ENCODE measurements around the gene PNMT. TPM values are rescaled to one million over a fixed set of nuclear protein-coding genes. Genes with fewer than 3 reads are reported as not detected.

Gene PNMT
- total RNA-seq, 1 donor: not detected

- Histone ChIP-seq H3K4me3 (ENCODE audit: low read length) (no peak overlapping the region), H3K27me3 (ENCODE audit: insufficient read depth, low read length) (no peaks in the 10 kb centered on the region), H3K4me1 (ENCODE audit: insufficient read depth, low read length) (peaks cover 24% of the 10 kb centered on the region), H3K9me3 (ENCODE audit: low read depth, low read length) (no peaks in the 10 kb centered on the region)
Observed at GRCh38 chr17:39658760-39659159, 9.5 kb upstream of the PNMT start.

GRCh38 chr17:39659279-39660010 lies 8.8 kb upstream of the PNMT start:
- Histone ChIP-seq H3K9me3 (ENCODE audit: low read depth, low read length) (no peaks in the 10 kb centered on the region), H3K4me3 (ENCODE audit: low read length) (no peak overlapping the region), H3K4me1 (ENCODE audit: insufficient read depth, low read length) (peaks cover 21% of the 10 kb centered on the region), H3K27me3 (ENCODE audit: insufficient read depth, low read length) (no peaks in the 10 kb centered on the region)

GRCh38 chr17:39660011-39660360 lies 8.3 kb upstream of the PNMT start:
- peaks cover 21% of the 10 kb centered on the region for H3K4me1 ChIP-seq (ENCODE audit: insufficient read depth, low read length)
- no peaks in the 10 kb centered on the region for H3K27me3 ChIP-seq (ENCODE audit: insufficient read depth, low read length)
- H3K4me3 ChIP-seq (ENCODE audit: low read length): no peak overlapping the region

GRCh38 chr17:39660397-39661385 lies 7.6 kb upstream of the PNMT start:
- Histone ChIP-seq H3K4me3 (ENCODE audit: low read length) (no peak overlapping the region), H3K9me3 (ENCODE audit: low read depth, low read length) (no peaks in the 10 kb centered on the region), H3K4me1 (ENCODE audit: insufficient read depth, low read length) (peaks cover 21% of the 10 kb centered on the region), H3K27me3 (ENCODE audit: insufficient read depth, low read length) (no peaks in the 10 kb centered on the region)

More at GRCh38 chr17:39660011-39660360, 8.3 kb upstream of the PNMT start:
- no peaks in the 10 kb centered on the region for H3K9me3 ChIP-seq (ENCODE audit: low read depth, low read length)

- no peak overlapping the region for H3K4me3 ChIP-seq (ENCODE audit: low read length)
- H3K9me3 ChIP-seq (ENCODE audit: low read depth, low read length): no peaks in the 10 kb centered on the region
- peaks cover 7% of the 10 kb centered on the region for H3K27me3 ChIP-seq (ENCODE audit: insufficient read depth, low read length)
- H3K4me1 ChIP-seq (ENCODE audit: insufficient read depth, low read length): peaks cover 23% of the 10 kb centered on the region
Observed at GRCh38 chr17:39661744-39662541, 6.3 kb upstream of the PNMT start.

- H3K27me3 ChIP-seq (ENCODE audit: insufficient read depth, low read length): peaks cover 13% of the 10 kb centered on the region
- no peak overlapping the region for H3K4me3 ChIP-seq (ENCODE audit: low read length)
- H3K4me1 ChIP-seq (ENCODE audit: insufficient read depth, low read length): peaks cover 30% of the 10 kb centered on the region
- no peaks in the 10 kb centered on the region for H3K9me3 ChIP-seq (ENCODE audit: low read depth, low read length)
Observed at GRCh38 chr17:39662551-39663339, 5.5 kb upstream of the PNMT start.

- Histone ChIP-seq H3K4me1 (ENCODE audit: insufficient read depth, low read length) (peaks cover 32% of the 10 kb centered on the region), H3K4me3 (ENCODE audit: low read length) (no peak overlapping the region), H3K9me3 (ENCODE audit: low read depth, low read length) (no peaks in the 10 kb centered on the region), H3K27me3 (ENCODE audit: insufficient read depth, low read length) (peaks cover 13% of the 10 kb centered on the region)
Observed at GRCh38 chr17:39663340-39663687, 4.9 kb upstream of the PNMT start.

- H3K4me3 ChIP-seq (ENCODE audit: low read length): no peak overlapping the region
- H3K4me1 ChIP-seq (ENCODE audit: insufficient read depth, low read length): peaks cover 31% of the 10 kb centered on the region
- no peaks in the 10 kb centered on the region for H3K9me3 ChIP-seq (ENCODE audit: low read depth, low read length)
- peaks cover 16% of the 10 kb centered on the region for H3K27me3 ChIP-seq (ENCODE audit: insufficient read depth, low read length)
Observed at GRCh38 chr17:39663688-39664580, 4.3 kb upstream of the PNMT start.

GRCh38 chr17:39664581-39665561 lies 3.4 kb upstream of the PNMT start, which contains the start of gene TCAP:
TSS of gene TCAP (plus strand) at chr17:39665349. CDS start at chr17:39665360, 11 bp downstream.
- peaks cover 23% of the 10 kb centered on the region for H3K4me1 ChIP-seq (ENCODE audit: insufficient read depth, low read length)

GRCh38 chr17:39665642-39666224 lies 2.5 kb upstream of the PNMT start:
- Histone ChIP-seq H3K27me3 (ENCODE audit: insufficient read depth, low read length) (peaks cover 21% of the 10 kb centered on the region), H3K4me1 (ENCODE audit: insufficient read depth, low read length) (peaks cover 17% of the 10 kb centered on the region), H3K9me3 (ENCODE audit: low read depth, low read length) (no peaks in the 10 kb centered on the region), H3K4me3 (ENCODE audit: low read length) (no peak overlapping the region)

More at GRCh38 chr17:39664581-39665561, 3.4 kb upstream of the PNMT start, which contains the start of gene TCAP:
- Histone ChIP-seq H3K27me3 (ENCODE audit: insufficient read depth, low read length) (peaks cover 21% of the 10 kb centered on the region), H3K4me3 (ENCODE audit: low read length) (no peak within 1 kb of the TSS), H3K9me3 (ENCODE audit: low read depth, low read length) (no peaks in the 10 kb centered on the region)

- Histone ChIP-seq H3K4me3 (ENCODE audit: low read length) (no peak overlapping the region), H3K9me3 (ENCODE audit: low read depth, low read length) (no peaks in the 10 kb centered on the region), H3K4me1 (ENCODE audit: insufficient read depth, low read length) (peaks cover 17% of the 10 kb centered on the region), H3K27me3 (ENCODE audit: insufficient read depth, low read length) (peaks cover 21% of the 10 kb centered on the region)
Observed at GRCh38 chr17:39666231-39666600, 2.0 kb upstream of the PNMT start.

GRCh38 chr17:39666601-39667261 lies 1.5 kb upstream of the PNMT start:
- H3K27me3 ChIP-seq (ENCODE audit: insufficient read depth, low read length): peaks cover 21% of the 10 kb centered on the region
- no peak overlapping the region for H3K4me3 ChIP-seq (ENCODE audit: low read length)
- H3K9me3 ChIP-seq (ENCODE audit: low read depth, low read length): no peaks in the 10 kb centered on the region
- peaks cover 17% of the 10 kb centered on the region for H3K4me1 ChIP-seq (ENCODE audit: insufficient read depth, low read length)
